ENCODE results near the gene PHF21B.

GRCh38 chr22:44990328-44990727 lies 19.5 kb downstream of the PHF21B start:
- TF ChIP-seq GATA2 (IDR thresholded peaks at IDR 0.05; ENCODE audit: low read depth, low read length) (no peak), GATA3 (IDR thresholded peaks at IDR 0.05; ENCODE audit: low read depth, low read length) (no peak)

All from SH-SY5Y (cell line).